Muscle of back (tissue), 11 donors: Measurements from ENCODE around the gene STPG4. TPM values are rescaled to one million over a fixed set of nuclear protein-coding genes. Genes with fewer than 3 reads are reported as not detected.
"Not testable (repeated sequence)": the region's sequence is repeated elsewhere in the genome, so short reads cannot be mapped to it uniquely, and the experiment has no call there.

Source experiments
- DNase-seq, 3 donors: peaks; one replicate each; pipeline versions ENCODE4 v3.0.0 to v3.0.0-alpha.2; 2013
- polyA plus RNA-seq, 10 donors: library from polyadenylated mRNA; unstranded; fragments of 120-200 nt; gene quantifications; one replicate each; pipeline ENCODE4 v1.2.1, GENCODE V29; 2013; ENCODE audit not compliant: insufficient read length in 10 of 10

The STPG4 gene
- polyA plus RNA-seq, 10 donors: 0.11 to 0.16 TPM; not detected in 8

DNA sequence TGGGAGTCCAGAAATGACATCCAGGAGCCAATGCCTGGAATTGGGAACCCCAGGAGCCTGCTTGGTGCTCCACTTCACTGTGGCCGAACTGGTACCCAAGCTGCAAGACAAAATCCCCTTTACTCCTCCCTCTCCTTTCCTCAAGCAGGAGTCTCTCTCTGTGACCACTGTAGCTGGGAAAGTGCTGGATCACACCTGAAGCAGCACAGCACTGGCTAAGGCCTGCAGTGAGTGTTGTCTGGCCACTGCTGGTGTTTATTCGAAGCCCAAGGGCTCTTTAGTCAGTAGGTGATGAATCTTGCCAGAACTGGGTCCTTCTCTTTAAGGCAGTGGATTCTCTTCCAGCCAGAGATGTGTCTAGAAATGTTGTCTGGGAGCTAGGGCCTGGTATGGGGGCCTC lies 26.4 kb downstream of the STPG4 start:
- DNase-seq: no peak

DNA sequence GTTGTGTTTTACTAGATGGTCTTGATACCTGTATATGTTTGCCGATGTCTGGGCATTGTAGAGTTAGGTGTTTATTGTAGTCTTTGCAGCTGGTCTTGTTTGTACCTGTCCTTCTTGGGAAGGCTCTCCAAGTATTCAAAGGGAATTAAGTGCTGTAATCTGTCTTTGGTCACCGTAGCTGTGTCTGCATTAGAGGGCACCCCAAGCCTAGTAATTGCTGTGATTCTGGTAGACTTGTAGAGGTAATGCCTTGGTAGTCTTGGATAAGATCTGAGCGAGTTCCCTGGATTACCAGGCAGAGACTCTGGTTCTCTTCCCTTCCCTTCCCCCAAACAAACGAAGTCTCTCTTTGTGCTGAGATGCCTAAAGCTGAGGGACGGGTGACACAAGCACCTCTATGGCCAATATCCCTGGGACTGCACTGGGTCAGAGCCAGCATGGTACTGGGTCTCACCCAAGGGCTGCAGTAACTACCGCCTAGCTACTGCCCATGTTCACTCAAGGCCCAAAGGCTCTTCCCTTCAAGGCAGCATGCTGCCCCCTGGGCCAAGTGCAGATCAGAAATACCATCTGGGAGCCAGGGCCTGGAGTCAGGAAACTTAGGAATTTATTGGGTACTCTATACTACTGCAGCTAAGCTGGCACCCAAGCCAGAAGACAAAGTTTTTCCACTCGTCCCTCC lies 27.1 kb downstream of the STPG4 start:
- no peak for DNase-seq

DNA sequence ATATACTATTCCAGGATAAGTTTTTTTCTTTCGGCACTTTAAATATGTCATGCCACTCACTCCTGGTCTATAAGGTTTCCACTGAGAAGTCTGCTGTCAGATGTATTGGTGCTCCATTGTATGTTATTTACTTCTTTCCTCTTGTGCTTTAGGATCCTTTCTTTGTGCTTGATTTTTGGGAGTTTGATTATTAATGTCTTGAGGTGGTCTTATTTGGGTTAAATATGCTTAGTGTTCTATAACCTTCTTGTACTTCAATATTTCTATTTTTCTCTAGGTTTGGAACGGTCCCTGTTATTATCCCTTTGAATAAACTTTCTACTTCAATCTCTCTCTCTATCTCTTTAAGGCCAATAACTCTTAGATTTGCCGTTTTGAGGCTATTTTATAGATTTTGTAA lies 28.3 kb downstream of the STPG4 start:
- no peak for DNase-seq

DNA sequence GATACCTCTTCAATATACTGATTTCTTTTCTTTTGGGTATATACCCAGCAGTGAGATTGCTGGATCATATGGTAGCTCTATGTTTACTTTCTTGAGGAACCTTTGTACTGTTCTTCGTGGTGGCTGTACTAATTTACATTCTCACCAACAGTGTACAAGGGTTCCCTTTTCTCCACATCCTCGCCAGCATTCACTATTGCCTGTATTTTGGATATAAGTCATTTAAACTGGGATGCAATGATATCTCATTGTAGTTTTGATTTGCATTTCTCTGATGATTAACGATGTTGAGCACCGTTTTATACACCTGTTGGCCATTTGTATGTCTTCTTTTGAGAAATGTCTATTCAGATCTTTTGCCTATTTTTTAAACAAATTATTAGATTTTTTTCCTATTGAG lies 30.4 kb downstream of the STPG4 start:
- not testable (repeated sequence) for DNase-seq

DNA sequence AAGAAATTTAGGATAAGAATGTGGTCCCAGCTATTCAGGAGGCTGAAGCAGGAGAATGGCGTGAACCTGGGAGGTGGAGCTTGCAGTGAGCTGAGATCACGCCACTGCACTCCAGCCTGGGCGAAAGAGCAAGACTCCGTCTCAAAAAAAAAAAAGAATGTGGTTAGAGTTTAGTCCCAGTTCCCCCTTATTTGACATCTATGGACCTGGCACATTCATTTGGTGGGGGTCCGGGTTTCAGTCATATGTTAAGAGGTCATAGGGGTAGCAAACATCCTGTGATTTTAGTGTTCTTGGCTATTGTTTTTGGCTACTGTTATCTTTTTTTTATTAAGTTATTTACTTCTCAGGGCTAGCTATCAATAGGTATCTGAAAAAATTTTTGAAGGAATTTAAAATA lies 34.7 kb downstream of the STPG4 start:
- DNase-seq: not testable (repeated sequence)

DNA sequence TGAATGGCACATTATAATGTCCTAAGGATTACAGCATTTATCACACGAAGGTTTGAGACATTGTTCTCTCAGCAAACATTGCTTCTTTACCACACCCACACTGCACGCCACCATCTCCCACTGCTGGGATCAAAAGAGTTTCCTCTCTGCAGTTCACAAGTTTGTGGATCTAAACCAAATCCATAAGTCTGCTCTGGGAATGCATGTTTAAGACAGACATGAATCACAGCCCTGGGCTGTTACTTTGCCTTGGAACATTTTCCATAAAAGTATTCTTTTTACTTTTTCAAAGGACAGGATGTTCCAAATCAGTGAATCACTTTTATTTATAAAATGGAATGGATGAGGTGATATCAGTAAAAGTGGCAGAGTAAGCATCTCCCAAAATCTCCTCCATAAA lies 36.1 kb downstream of the STPG4 start:
- peak in 2 of 3 donors; percentile 28 to 82 for DNase-seq

DNA sequence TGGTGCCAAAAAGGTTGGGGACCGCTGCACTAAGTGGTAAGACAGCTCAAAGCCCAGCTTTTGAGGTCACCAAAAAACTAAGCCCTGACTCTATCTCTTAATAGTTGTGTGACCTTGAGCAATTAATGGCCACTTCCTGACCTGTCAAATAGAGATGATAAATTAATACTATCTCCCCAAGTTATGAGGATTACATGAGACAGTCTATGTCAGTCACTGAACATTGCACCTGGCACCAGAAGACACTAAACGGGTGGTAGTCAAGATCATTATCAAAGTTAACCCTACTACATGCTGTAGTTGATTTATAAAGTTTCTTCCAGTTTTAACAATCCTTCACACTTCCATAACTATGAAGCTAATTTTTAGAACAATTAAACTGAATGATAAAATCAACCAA lies 36.5 kb downstream of the STPG4 start:
- no peak for DNase-seq

DNA sequence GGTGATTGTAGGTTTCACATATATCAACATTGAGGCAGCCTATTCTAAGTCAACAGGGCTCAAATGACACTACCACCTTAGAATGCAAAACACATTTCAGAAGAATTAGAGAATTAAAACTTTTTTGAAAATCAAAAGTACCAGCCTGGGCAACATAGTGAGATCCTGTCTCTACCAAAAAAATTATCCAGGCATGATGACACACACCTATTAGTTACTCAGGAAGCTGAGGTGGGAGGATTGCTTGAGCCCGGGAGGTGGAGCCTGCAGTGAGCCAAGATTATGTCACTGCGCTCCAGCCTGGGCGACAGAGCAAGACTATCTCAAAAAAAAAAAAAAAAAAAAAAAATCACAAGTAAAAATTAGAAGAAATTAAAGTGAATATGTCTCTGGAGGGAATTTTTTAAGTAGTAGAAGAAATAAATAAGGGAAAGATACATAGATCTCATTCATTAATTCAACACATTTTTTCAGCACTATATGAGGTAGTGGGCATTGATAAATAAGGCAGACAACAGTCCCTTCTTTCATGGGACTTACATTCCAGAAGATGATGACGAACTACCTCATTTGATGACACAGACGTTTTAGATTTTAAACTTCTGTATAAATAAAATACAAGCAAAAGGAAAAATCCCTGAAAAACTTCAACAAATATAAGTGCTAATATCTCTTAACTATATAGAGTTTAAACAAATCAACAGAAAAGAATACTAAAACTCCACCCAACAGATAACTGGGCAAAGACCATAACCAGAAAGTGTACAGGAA lies 42.3 kb downstream of the STPG4 start:
- DNase-seq: no peak

DNA sequence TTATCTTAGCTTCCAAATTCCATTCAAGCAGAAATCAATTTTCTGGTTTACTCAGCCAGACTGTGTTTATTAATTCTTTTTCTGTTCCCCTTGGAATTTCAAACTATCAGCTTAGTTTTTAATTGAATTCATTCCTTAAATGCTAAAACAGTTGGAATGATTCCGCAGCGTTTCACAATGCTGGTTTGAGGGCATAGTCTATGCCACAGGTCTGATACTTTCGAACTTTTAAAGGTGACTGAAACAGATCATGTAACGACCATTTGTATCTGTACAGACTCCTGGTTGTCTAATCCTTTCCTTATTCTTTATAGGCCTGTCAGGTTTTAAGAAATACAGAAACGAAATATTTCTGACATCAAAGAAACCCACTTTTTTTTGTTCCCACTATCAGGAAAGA lies 45.4 kb downstream of the STPG4 start:
- no peak for DNase-seq

DNA sequence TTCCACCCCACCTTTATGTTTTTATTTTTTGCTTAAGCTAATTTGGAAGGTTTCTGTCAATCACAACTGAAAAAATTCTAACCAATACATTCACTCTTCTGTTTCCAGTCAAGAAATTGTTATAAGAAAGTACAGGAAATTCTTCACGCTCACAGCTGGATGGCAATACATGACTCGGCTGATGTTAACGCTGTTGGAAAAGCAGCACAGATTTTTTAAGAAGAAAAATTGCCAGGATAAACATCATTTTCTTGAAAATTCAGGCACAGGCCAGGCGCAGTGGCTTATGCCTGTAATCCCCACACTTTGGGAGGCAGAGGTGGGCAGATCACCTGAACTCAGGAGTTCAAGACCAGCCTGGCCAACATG lies 46.1 kb downstream of the STPG4 start:
- DNase-seq: no peak

DNA sequence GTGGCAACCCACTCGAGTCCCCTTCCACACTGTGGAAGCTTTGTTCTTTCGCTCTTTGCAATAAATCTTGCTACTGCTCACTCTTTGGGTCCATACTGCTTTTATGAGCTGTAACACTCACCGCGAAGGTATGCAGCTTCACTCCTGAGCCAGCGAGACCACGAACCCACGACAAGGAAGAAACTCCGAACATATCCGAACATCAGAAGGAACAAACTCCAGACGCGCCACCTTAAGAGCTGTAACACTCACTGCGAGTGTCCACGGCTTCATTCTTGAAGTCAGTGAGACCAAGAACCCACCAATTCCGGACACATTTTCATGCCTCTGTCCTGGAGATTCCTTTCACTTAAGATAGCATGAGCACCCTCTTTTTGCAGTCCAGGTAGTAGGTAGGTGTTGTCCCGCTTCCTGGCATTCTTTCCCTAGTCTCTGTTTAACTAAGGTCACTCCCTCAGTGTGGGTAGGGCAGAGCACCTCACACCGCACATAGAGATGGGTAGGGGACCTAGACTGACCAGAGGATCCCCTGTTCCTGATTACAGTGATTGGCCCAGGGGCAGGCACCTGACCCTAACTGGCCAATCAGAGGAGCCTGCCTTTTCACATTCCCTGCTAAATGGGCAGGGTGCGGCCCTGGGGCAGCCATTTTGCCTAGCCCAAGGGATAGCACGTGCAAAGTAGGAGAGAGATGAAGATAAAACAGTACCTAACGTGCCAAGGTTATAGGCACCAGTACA lies 46.7 kb downstream of the STPG4 start:
- DNase-seq: not testable (repeated sequence)

DNA sequence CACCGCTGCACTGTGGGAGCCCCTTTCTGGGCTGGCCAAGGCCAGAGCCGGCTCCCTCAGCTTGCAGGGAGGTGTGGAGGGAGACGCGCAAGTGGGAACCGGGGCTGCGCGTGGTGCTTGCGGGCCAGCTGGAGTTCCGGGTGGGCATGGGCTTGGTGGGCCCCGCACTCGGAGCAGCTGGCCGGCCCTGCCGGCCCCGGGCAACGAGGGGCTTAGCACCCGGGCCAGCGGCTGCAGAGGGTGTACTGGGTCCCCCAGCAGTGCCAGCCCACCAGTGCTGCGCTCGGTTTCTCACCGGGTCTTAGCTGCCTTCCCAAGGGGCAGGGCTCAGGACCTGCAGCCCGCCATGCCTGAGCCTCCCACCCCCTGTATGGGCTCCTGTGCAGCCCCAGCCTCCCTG lies 47.9 kb downstream of the STPG4 start:
- DNase-seq: not testable (repeated sequence)

DNA sequence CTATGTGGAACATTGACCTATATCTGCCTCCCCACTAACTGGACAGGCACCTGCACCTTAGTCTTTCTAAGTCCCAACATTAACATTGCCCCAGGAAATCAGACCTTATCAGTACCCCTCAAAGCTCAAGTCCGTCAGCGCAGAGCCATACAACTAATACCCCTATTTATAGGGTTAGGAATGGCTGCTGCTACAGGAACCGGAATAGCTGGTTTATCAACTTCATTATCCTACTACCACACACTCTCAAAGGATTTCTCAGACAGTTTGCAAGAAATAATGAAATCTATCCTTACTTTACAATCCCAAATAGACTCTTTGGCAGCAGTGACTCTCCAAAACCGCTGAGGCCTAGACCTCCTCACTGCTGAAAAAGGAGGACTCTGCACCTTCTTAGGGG lies 48.9 kb downstream of the STPG4 start:
- DNase-seq: not testable (repeated sequence)

DNA sequence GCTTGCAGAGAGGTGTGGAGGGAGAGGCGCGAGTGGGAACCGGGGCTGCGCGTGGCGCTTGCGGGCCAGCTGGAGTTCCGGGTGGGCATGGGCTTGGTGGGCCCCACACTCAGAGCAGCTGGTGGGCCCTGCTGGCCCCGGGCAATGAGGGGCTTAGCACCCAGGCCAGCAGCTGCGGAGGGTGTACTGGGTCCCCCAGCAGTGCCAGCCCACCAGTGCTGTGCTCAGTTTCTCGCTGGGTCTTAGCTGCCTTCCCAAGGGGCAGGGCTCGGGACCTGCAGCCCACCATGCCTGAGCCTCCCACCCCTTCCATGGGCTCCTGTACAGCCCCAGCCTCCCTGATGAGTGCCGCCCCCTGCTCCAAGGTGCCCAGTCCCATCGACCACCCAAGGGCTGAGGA lies 55.4 kb downstream of the STPG4 start:
- DNase-seq: not testable (repeated sequence)

DNA sequence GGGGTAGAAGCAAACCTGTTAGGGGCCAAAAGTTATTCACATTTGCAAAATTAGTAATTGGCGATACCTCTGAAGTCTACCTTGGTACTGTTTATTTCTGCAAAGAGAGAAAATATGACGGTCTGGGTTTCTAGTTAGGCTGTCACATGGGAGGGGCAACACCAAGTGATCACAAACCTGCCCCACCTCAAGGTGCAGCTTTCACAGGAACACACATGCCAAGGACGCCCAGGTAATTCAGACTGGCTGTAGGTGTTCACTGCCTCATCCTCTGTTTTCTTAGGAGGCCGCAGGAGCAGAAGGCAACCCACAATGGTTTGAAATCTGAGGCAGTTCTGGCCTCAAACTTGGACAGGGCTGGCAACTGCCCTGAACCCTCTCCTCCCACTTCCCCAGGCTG lies 56.2 kb downstream of the STPG4 start:
- DNase-seq: no peak

DNA sequence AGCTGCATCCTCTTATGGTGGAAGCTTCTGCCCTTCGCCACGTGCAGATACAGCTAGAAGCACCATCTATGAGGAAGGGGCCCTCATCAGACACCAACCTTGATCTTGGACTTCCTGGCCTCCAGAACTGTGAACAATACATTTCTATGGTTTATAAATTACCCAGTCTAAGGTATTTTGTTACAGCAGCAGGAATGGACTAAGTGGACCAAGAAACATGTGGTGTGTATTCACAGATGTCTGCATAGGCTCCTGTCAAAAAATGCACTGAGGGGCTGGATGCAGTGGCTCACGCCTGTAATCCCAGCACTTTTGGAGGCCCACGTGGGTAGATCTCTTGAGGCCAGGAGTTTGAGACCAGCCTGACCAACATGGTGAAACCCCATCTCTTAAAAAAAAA lies 57.5 kb downstream of the STPG4 start:
- DNase-seq: no peak

DNA sequence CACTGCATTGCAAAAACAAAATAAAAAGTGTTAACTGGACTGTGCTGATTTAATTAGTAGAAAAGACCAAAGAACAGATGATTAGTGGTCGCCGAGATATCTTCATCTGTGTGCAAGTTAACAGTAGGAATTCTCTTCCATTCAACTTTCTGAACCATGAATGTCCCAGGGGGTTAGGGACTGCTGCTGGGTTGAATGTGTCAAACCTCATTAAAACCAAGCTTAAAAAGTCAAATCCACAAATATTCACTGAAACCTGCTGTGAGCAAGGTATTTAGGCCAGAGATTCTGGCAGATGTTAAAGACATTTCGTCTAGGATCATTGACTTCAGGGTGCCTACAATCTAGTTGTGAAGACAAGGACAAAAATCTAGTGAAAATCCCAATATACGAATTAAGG lies 58.7 kb downstream of the STPG4 start:
- no peak for DNase-seq

DNA sequence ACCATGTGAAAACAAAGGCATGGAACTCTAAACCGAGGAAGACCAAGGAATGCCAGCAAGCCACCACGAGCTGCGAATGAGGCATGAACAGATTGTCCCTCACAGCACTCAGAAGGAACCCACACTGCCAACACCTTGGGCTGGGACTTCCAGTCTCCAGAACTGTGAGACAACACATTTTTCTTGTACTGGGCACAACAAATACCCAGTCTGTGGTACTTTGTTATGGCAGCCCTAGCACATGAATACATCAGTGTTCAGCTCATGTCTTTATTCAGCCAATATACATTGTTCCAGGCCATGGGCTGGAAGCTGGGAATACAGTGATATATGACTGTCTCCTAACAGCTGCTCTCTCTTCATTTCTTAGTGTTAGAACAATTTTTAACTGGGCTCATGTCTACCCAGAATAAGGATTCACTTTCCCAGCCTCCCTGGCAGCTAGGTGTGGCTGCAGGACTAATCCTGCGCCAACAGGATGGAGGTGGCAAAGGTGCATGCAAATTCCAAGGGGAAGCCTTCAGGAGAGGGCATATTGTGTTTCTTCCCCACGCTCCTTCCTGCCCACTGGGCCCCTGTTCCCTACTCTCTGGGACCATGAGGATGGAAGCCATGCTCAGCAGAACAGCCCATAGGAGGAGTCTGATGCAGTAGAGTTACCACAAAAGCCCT lies 59.6 kb downstream of the STPG4 start:
- no peak for DNase-seq

DNA sequence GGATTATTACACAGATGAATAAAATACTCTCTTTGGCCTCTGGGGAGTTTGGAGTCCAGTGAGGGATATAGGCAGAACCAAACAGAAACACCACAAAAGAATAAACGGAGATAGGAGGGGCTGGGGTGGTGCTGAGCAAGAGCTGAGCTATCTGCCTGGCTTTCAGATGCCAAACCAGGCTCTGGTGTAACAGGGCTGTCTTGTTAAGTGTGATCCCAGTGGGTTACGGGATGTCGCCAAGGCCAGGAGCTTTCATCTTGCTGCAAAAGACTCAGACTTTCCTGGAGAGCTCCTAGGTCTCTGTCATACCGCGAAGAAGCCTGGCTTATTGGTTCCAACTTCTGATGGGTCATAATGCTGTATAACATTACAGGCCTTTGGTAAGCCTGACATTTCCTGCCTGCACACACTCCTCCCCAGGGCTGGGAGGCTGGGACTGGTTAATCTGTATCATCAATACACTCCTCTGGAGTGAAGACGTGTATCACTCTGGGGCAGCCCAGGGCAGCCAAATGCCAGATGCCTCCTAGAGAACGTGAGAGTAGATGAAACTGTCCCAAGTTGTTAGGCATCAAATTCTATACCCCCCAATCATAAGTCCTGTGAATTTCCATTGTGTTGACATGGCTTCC lies 60.5 kb downstream of the STPG4 start:
- no peak for DNase-seq

DNA sequence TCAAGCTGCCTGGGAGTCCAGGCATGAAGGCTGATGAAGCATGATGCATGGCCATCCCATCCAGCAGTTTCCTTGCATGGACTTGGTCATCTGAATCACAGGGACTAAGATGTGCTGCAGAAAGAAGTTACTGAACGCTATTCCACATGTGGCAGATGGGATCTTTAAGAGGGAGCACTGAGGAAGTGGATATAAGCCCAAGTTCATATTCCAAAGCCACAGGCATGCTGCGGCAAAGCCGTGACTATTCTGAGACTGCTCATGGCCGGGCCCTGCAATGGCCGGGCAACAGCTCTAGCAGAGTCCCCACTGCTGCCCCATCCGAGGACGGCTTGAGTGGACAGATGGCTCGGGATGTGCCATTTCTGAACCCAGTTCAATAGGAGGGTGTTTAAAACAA lies 61.5 kb downstream of the STPG4 start:
- DNase-seq: no peak

DNA sequence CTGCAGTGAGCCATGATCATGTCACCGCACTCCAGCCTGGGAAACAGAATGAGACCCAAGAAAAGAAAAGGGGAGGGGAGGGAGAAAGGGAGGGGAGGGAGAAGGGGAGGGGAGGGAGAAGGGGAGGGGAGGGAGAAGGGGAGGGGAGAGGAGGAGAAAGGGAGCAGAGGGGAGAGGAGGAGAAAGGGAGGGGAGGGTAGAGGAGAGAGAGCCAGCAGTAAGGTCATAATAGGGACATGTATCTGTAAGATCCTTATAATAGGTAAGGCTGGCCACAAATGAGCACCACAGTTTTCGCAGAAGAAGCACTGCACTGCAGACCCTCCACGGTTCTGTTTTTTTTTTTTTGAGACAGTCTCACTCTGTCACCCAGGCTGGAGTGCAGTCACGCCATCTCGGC lies 62.6 kb downstream of the STPG4 start:
- no peak for DNase-seq

DNA sequence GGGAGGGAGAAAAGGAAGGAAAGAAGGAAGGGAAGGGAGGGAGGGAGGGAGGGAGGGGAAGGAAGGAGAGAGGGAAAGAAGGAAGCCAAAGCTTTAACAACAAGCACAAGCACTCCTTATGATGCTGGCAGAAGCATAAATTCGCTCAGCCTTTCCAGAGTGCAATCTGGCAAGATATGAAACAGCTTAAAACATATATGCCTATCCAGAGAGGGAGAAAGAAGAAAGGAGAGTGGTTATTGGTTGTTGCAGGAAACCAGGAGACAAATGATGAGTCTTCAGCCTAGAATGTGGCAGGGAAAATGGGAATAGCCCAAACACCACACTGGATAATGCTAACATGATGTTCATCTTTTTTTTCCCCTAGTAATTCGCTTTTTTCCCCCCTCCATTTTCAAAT lies 64.0 kb downstream of the STPG4 start:
- peak in 1 of 3 donors; percentile 49 for DNase-seq
